ENCODE data around the gene LGR5. TPM values are rescaled to one million over a fixed set of nuclear protein-coding genes. Genes with fewer than 3 reads are reported as not detected.

LGR5 gene
- total and polyA plus RNA-seq, 10 of the 15 experiments (the other 5 are each of a cell fraction or from before 2014, with no cell fraction given): 2.1 TPM; not detected in 9

DNA sequence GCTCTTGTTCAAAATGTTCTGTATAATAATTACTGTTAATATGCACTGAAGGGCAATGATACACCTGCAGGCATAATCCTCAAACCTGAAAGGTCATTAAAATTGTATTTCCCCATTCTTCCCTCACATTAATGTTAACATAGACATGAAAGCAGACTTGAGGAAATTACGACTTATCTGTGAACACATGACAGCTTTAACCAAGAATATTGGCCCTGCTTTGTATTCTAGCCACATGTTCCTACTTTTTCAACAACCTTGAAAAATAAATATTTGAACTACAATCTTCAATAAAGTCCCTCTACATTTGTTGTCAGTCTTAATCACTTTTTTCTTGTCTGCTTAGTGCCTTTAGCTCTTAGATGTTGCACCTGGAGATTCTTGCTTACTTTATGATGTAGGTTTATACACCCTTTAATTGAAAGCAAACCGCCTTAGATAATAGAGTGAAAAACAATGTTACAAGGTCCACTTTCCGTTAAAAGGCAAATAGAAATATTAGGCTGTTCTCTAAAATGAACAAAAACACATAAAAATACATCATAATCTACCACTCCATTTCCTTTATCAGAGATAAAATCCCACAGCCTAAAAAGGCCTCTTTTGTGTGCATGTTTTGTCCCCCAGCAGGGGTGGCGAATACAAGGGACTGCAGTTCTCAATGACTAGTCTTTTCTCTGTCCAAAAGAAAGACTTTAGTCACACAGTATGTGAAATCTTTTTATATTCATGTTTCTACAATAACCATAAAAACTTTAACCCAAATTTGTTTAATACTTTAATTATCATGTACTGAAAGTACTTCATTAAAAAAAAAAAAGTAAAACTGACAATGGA is 168.1 kb downstream of the LGR5 start:
- H3K4me2 ChIP-seq (ENCODE audit: control insufficient read depth, insufficient read depth): no peak overlapping the region
- in situ Hi-C loops (cut with MboI): no loop called here
- 97% methylated on average over 4 of the region's 4 CpGs for WGBS (ENCODE audit: insufficient coverage, insufficient replicate concordance, low lambda C conversion rate, missing lambda C conversion rate)
- no peak overlapping the region for H2AFZ ChIP-seq (ENCODE audit: control insufficient read depth, low read depth, low read length)
- ChIA-PET POLR2A (interaction anchor here (1.5 kb wide), 1 partner anchor 18 kb away, joined by 3 read pairs; no protein-coding TSS in a partner anchor), SMC1A (ENCODE audit: uncharacterized antibody, unreplicated experiment) (interaction anchor here (0.7 to 1.4 kb wide), 4 partner anchors 10 to 191 kb away, joined by 3 to 5 read pairs (median 3); no protein-coding TSS in a partner anchor), RAD21 (ENCODE audit: unreplicated experiment) (interaction anchor here (1.3 to 1.7 kb wide), 2 partner anchors 140 to 192 kb away, joined by 3 to 5 read pairs; no protein-coding TSS in a partner anchor), CTCF (interaction anchor here (1.9 kb wide), 1 partner anchor 29 kb away, joined by 7 read pairs; no protein-coding TSS in a partner anchor)
- no peaks in the 10 kb centered on the region for H3K4me1 ChIP-seq (ENCODE audit: control insufficient read depth, insufficient read depth, low read length)
- no peak overlapping the region for H3K9ac ChIP-seq (ENCODE audit: control insufficient read depth, insufficient read depth, low read length)
- intact Hi-C loops (cut with micrococcal nuclease; ENCODE audit: unreplicated experiment): no loop called here
- H3K36me3 ChIP-seq (ENCODE audit: control insufficient read depth in 2 of 2, insufficient read depth in 2 of 2, low read length in 1 of 2): peaks cover 0 to 18% of the 10 kb centered on the region in 2 experiments; a peak in 3 of 4 replicates
- no peak overlapping the region for H3K4me3 ChIP-seq
- H3K9me3 ChIP-seq (replicated peaks; ENCODE audit: control insufficient read depth, insufficient read depth, low read length): no peaks in the 10 kb centered on the region
- TF ChIP-seq ZNF207 (IDR thresholded peaks at IDR 0.05; ENCODE audit: borderline replicate concordance) (no peak), DPF2 (IDR thresholded peaks at IDR 0.05) (no peak), RFX5 (IDR thresholded peaks at IDR 0.05; ENCODE audit: low read depth, low read length) (no peak), SUZ12 (IDR thresholded peaks at IDR 0.05; ENCODE audit: unreplicated experiment) (no peak), PAX8 (IDR thresholded peaks at IDR 0.05) (no peak), SRF (IDR thresholded peaks at IDR 0.05; ENCODE audit: low read depth in 2 of 2, low read length in 2 of 2) (no peak), FOXM1 (IDR thresholded peaks at IDR 0.05; ENCODE audit: low read depth, low read length) (no peak), FOXK2 (IDR thresholded peaks at IDR 0.05) (no peak), STAT1 (conservative IDR thresholded peaks at IDR 0.05) (no peak), HDAC6 (IDR thresholded peaks at IDR 0.05; ENCODE audit: unreplicated experiment) (no peak), ZSCAN29 (IDR thresholded peaks at IDR 0.05) (no peak), SMC3 (IDR thresholded peaks at IDR 0.05; ENCODE audit: borderline replicate concordance, low read length) (no peak)
- TF ChIP-seq, protein P1, sequence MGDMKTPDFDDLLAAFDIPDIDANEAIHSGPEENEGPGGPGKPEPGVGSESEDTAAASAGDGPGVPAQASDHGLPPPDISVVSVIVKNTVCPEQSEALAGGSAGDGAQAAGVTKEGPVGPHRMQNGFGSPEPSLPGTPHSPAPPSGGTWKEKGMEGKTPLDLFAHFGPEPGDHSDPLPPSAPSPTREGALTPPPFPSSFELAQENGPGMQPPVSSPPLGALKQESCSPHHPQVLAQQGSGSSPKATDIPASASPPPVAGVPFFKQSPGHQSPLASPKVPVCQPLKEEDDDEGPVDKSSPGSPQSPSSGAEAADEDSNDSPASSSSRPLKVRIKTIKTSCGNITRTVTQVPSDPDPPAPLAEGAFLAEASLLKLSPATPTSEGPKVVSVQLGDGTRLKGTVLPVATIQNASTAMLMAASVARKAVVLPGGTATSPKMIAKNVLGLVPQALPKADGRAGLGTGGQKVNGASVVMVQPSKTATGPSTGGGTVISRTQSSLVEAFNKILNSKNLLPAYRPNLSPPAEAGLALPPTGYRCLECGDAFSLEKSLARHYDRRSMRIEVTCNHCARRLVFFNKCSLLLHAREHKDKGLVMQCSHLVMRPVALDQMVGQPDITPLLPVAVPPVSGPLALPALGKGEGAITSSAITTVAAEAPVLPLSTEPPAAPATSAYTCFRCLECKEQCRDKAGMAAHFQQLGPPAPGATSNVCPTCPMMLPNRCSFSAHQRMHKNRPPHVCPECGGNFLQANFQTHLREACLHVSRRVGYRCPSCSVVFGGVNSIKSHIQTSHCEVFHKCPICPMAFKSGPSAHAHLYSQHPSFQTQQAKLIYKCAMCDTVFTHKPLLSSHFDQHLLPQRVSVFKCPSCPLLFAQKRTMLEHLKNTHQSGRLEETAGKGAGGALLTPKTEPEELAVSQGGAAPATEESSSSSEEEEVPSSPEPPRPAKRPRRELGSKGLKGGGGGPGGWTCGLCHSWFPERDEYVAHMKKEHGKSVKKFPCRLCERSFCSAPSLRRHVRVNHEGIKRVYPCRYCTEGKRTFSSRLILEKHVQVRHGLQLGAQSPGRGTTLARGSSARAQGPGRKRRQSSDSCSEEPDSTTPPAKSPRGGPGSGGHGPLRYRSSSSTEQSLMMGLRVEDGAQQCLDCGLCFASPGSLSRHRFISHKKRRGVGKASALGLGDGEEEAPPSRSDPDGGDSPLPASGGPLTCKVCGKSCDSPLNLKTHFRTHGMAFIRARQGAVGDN (IDR thresholded peaks at IDR 0.05): no peak
- no peak for FAIRE-seq
- BruUV-seq (replicated peaks): no TSS peak
- H3K27me3 ChIP-seq (replicated peaks in 1 of 2; ENCODE audit: control insufficient read depth in 2 of 2, insufficient read depth in 2 of 2, low read length in 1 of 2): no peaks in the 10 kb centered on the region
- H4K20me1 ChIP-seq (ENCODE audit: control insufficient read depth, insufficient read depth): no peaks in the 10 kb centered on the region
- no peaks in the 10 kb centered on the region for H3K79me2 ChIP-seq (ENCODE audit: control insufficient read depth, insufficient read depth, low read length)
- no peak for ATAC-seq
- H3K27ac ChIP-seq (ENCODE audit: control insufficient read depth, insufficient read depth): no peak overlapping the region
- DNase-seq (ENCODE audit: low read depth, low spot score): no peak

Measured in GM12878 (cell line).